GM21447 (cell line): ENCODE results near the gene CALD1.

Experiments used
- ATAC-seq: cut with Tn5 transposase; IDR thresholded peaks from one replicate; pipeline ENCODE4 v1.9.1; 2021; ENCODE audit not compliant: unreplicated experiment

CALD1 gene

DNA sequence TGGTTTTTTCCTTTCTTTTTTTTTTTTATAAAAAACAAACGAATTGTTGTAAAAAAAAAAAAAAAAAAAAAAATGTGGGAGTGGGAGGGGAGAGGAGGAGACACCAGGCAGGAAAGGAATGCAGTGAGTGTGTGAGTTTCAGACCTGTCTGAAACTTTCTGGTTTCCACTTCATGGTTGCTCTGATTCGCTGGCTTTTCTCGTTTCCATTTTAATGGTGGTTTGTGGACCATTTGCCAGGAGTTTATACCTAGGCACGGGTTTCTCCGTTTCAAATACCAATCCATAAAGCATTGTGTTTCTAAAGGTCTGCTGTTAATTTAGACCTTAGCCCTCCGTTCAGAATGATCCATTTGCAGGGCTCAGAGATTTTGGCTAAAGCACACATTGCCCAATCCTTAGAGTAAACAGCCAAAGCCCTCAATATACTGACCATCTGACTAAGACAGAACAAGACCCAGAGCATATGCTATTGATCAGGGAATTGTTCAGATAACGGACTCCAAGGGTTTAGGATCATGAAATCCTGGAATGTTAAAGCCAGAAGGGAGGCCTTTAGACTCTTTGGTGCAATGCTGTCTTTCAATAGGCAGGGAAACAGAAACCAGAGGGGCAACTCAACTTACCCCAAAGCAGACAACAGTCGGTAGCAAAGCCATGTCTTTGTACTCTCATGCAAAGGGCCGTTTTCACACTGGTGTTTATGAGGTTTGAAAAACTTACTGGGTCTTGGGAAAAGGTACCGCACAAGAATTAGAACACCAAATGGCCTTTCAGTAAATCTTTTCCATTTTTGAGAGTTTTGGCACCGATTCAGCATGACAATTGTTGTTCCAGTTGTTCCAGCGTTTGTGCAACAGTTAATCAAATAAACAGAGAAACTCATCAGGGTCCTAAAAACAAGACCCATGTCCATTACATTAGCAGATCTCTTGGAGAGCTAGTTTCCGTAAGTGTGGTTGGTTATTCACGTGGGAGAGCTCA lies 112.6 kb downstream of the CALD1 start:
- ATAC-seq = no peak

DNA sequence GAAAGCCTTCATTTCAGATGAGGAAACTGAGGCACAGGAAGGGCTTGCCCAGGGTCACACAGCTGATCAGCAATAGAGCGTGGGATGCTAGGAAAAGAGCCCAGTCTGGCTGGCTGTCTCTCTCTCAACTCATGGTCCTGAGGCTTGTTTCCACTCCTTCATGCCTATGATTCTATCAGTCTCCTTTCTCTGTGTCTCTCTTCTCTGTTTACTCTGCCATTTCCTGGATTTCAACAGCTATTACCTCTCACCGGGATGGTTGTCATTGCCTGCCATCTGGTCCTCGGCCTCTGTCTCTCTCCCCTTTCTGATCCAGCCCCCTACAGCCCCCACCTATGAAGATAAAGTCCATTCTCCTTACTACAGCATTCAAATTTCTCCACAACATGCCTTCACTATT lies 113.5 kb downstream of the CALD1 start:
- ATAC-seq = no peak

DNA sequence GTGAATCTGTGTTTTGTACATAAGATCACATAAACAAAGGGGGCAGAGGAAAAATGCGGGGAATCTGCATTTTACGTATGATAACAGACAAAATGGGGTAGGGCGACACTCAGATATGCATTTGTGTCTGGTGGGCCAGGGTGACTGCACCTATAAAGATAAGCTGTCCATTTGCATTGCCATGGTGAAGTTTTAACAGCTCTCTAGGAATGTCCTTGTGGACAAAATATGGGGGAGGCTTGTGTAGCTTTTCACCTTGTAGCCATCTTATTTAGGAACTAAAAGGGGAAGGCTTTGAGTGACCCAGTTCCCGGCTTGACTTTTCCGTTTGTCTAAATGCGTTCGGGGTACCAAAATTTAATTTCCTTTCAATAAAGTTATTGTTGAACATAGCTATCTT lies 114.5 kb downstream of the CALD1 start:
- ATAC-seq = no peak

DNA sequence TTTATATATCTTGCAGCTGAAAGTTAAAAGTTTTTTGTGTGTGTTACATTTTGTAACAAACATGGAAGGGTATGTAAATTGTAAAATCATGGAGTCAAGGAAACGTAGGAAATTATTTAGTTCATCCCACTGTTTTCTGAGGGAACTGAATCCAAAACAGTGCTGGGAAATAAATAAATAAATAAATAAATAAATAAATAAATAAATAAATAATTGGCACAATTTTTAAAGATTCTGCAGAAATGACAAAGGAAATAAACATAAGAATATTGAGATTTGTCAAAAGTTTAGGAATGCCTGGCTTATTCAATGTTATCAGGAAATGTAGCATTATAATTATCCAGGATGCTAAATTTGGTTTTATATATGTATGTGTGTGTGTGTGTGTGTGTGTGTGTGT lies 115.5 kb downstream of the CALD1 start:
- ATAC-seq = no peak

DNA sequence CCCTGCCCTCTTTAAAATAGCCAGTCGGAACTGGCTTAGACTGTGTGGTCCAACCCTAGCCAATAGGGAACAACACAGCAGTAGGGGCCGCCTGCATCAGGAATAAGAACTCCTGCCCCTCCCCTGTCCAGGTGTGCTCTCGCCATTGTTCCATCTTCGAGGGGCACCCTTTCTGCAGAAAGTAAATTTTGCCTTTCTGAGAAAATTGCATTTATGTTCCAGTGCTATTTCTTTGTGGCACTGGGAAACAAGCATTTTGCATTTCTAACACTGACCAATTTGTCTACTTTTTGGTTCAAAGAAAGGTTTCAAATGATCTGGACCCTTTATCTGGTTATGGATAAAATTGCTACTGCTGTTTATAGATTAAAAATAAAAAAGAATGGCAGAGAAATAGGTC lies 116.6 kb downstream of the CALD1 start:
- no peak for ATAC-seq

DNA sequence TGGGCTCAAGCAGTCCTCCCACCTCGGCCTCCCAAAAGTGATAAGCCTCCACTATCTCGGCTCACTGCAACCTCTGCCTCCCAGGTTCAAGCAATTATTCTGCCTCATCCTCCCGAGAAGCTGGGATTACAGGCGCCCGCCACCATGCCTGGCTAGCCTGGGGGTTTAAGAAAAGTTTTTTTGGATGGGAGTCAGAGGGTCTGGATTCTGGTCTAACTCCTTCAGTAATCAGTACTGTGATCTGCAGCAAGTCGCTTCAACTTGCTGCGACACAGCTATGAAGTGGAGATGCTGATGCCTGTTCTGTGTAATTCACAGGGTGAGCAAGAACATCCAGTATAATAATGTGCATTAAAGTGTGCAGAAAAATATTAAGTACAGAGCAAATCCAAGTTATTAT lies 118.5 kb downstream of the CALD1 start:
- no peak for ATAC-seq

DNA sequence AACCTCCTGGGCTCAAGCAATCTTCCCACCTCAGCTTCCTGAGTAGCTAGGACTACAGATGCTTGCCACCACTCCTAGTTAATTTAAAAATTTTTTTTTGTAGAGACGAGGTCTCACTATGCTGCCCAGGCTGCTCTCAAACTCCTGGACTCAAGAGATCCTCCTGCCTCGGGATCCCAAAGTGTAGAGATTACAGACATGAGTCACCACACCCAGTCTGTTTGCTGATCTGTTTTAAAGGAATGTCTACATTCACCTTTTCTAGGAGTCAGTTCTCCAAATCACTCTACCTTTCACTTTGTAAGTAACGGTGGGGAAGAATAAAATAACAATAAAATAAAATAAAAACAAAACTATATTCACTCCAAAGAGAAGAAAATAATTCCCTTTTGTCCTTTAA lies 120.3 kb downstream of the CALD1 start:
- ATAC-seq = no peak

DNA sequence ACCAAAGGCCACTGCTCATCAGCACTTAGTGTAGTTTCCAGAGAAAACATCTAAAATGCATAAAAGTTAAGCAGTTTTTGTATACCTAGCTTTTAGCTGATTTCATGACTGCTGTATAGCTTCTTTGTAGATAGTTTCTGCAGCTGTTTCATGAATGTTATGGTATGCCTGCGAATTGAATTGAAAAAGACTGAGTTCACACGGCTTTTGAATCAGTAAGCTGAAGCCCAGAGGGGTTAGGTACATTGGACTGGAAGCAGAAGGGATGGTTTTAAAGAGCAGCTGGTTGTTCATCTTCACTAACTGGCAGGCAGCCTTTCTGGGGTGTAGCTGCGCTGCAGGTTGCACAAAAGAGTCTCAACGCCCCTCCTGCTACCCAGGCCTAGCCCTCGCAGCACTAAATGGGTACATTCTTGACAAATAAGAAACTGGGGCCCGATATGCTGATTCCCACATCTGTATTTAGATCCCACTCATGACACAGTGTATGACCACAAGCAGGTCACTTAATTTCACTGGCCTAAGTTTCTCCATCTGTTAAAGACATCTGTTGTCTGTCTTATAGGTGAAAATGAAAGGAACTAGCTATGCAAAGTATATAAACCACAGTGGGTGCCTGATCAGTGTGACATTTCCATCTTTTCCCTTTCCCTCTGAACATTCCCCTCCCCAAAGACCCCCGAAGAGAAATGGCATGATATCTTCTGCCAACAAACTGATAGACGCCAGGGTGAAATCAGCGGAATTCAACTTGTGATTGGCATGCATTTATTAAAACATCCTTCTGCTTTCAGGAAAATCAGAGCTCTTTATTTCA lies 120.9 kb downstream of the CALD1 start:
- ATAC-seq = peak; percentile 90

DNA sequence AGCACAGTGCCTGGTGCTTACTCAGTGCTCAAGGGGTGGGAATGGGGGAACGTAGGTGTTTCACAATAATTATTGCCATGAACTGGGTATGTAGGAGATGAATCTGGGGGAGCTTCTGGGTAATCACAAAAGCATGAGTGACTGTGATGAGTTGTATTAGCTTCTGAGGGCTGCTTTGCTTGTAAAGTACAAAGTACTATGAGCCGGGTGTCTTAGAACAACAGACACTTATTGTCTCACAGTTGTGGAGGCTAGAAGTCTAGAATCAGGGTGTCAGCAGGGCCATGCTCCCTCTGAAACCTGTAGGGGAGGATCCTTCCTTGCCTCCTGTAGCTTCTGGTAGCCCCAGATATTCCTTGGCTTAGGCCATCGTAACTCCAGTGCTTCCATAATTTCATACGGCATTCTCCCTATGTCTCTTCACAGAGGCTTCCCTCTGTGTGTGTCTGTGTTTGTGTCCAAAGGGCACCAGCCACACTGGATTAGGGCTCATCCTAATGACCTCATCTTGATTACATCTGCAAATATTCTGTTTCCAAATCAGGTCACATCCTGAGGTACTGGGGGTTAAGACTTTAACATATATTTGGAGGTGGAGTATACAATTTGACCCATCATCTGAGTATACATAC lies 122.1 kb downstream of the CALD1 start:
- no peak for ATAC-seq

DNA sequence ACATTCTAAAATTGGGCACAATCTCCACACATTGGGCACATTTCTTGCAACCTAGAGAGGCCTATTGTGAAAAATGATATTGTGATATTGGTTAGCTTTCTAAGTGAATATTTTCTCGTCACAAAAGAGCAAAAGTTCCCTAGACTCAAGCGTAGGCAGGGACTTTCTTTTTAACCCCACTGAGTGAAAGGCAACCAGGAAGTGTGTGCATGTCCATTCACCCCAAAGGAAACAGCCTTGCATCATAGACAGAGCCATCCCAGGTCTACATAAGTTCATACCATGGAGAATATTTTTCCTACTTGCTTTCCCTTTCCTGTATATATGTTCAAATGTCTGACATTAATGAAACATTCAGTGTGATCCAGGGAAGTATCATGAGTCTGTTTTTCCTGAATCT lies 122.6 kb downstream of the CALD1 start:
- no peak for ATAC-seq

DNA sequence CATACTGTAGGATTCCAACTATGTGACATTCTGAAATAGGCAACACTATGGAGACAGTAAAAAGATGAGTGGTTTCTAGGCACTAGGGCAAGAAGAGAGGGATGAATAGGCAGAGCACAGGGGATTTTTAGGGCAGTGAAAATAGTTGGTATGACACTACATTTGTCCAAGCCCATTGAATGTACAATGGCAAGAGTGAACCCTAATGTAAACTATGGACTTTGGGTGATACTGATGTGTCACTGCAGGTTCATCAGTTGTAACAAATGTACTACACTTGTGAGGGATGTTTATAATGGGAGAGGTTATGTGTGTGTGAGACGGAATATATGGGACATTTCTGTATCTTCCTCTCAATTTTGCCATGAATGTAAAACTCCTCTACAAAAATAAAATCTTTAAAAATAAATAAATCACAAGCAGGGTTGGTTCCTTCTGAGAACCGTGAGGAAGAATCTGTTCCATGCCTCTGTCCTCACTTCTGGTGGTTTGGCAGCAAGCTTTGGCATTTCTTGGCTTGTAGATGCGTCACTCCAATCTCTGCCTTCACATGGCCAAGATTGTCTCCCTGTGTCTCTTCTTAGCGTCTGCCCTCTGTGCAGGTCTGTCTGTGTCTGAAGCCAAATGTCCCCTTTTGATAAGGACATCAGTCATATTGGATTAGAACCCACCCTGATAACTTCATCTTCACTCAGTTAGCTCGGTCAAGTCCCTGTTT lies 123.8 kb downstream of the CALD1 start:
- ATAC-seq = no peak

DNA sequence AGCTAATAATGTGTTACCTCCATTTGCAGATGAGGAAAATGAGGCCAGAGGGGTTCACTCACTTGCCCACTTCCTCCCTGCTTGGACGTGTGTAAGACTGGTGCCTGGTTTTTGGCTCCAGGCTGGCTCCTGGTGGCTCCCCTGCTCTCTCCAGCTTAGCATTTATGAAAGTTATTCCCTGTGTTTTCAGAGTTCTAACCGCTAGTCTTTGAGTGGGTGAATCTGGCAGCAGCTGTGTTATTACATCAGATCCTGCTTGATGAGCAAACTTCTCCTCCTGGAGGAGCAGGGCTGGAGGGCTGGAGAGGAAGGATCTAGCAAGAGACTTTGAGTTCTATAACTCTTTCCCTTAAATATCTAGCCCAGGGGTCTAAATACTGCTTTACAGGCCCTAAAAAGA lies 125.9 kb downstream of the CALD1 start:
- ATAC-seq = no peak

DNA sequence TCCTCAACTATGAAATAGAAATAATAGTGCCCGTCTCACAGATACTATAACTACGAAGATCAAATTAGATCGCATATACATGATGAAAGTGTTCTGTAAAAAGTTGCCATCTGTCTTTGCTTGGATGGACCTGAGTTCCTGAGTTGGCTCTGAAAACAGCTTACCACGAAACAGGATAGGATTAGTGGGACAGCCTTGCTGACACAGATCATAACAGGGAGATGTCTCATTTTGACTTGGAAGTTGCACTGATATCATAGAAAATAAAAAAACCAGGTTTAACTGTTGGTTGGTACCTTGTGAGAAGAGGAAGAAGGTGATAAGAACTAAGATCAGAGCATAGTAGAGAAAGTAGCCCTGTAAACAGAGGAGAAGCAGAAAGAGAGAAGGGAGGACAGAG lies 127.6 kb downstream of the CALD1 start:
- ATAC-seq = no peak

DNA sequence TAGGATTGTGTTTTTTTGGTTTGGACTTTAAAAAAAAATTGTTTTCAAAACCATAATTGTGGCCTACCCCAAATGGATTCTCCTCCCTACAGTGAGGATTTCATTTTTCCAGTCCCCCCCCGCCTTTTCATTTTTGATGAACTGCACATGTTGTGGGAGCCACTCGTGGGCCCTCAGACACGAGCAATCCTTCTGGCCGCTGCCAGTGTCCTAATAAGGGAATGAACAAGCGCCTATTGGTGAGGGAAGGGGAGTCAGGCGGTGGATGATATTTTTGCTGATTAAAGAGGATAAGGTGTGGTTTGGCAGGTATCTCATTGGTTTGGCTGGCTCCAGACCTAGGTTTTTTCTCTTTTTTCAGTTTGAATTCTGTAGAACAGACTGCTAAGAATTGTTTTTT lies 128.2 kb downstream of the CALD1 start:
- ATAC-seq = no peak

DNA sequence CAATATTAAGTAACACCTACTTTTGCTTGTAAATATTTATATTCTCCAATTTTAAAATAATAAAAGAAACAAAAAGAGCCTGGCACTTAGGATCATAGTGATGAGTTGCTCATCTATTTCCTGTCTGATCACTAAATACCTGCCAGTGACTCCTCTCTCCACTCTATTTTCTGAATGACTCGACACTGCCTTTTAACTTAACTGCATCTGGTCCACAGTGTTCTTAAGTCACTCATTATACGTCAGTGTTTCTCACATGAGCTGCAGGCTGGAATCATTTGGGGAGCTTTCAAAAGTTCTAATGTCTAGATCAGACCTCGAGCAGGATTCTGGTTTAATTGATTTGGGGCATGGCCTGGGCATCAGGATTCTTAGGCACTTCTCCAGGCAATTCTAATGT lies 128.9 kb downstream of the CALD1 start:
- no peak for ATAC-seq

DNA sequence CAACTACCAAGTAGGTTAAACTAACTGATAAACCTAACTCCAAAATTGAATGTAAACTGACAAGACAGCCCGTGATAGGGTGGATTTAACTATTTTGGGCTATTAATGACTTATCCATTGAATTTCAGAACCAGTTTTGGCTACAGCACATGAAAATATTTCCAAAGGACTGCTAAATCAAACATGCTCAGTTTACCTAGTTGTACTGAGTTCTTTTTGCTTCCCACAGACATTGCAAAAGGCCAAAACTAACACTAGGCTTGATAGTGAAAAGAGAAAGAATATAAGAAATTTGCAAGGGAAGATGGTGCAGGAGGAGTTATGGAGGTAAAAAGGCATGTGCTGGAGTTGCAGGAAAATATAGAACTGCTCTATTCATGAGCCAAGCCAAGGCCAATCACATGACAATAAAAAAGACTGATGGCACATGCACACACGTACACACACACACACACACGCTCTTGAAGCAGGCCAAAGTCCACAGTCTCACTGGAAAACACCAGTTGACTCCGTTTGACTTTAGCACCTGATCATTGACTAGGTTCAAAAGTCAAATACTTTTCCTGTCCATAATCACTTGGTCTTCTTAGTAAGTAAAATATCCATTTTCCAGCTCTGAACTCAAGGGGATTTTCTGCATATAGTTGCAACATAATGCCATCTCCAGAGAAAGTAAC lies 130.9 kb downstream of the CALD1 start:
- ATAC-seq = no peak

DNA sequence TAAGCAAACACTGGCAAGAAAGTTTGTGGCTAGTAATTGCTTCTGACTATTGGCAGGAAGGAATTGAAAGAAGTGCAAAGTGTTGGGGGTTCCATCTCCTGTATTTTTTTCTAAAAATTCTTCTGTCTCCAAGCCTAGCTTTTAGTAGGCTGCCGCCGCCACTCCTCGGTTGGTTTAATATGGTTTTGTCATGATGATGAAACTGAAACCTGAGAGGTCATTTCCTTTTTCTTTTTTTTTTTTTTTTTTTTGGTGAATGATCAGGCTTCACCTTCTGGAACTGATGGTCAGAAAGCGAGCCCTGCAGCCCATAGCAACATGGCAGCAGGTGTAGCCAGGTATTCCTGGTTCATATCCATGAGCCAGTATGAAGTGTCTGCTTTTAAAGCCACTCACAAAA lies 131.5 kb downstream of the CALD1 start:
- no peak for ATAC-seq

DNA sequence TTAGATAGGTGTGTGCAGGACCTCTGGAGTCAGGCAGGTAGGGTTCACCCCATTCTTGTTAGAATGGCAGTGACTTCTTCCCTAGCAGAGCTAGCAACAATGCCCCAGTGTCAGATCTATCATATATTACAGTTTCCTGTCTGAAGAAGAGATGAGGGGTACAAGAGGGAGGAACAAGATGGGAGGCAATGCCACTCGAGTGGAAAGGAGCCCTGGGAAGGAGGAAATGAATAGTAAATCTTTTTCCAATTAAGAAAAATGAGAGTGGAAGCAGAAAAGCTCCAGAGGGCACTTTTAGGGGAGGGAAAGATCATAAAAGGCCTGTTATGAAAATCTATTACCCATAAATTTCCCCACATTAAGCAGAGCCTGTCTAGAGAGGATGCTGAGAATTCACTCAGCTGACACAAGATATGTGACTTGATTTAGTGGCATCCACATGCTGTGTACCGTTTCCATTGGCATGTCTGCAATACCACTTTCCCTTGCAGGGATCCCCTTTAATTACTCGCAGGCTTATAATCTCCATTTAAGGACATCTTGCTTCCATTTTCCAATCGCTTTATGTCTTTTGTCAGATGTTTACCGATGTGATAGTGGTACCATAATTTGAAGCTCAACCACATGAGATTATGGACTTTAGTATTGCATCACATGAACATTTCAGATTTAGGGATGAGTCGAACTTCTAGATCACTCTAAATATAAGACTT lies 136.9 kb downstream of the CALD1 start:
- ATAC-seq = no peak

DNA sequence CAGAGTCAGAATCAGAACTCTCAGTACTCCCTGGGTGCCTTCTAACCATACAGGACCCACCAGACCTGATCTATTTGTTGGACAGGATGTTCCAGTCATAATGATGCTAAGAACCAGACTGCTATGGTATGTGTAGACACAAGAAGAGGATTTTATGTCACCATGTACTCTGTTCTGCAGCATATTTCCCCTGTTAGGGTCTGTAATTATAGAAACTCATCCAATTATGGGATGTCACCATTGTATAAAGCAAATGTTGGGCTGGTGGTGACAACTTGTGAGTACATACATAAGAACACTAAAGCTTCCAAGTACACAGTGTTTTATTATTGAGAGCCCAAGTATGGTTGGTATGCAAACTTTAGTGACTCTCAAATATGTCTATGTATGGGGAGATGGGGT lies 139.8 kb downstream of the CALD1 start:
- ATAC-seq = peak; percentile 66
